CD4-positive, alpha-beta T cell treated with Interleukin-15 for 4 hours (primary cell): Measurements from ENCODE around the gene ENG.
A peak's percentile ranks its signal among the peaks of the same experiment; 100 is the strongest.
"Not testable (repeated sequence)": the region's sequence is repeated elsewhere in the genome, so short reads cannot be mapped to it uniquely, and the experiment has no call there.

Source experiments
- DNase-seq: peaks from one replicate; pipeline ENCODE4 v3.0.0-alpha.2; 2020; ENCODE audit warnings: low spot score

The ENG gene

DNA sequence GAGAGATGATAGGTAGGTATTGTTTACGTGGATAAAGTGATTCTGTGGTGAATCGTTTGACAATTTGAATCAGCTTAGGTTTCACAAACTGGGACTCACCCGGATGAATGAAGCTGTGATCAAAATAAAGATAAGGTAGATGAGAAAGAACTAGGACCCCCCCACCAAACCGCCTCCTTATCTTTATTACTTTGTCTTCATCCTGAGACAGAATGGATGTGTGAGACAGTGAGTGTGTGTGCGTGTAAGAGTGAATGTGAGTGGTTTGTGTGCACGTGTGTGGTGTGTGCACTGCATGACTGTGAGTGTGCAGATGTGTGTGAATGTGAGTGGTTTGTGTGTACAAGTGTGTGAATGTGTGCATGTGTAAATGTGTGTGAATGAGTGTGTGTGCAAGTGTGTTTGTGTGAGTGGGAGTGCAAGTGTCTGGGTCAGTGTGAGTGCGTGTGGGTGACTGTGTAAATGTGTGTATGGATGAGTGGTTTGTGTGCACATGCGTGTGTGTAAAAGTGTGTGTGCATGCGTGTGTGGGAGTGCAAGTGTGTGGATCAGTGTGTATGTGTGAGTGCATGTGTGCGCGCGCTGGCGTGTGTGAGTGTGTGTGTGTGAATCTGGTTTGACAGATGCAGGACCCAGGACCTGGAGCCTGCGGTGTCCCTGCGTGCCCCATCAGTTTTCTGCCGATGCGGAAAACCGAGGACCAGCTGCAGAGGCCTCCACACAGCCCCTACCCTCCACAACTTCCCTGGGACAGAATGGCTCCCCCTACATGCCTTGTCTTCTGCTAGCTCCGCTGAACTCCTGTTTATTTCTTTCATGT lies 11.4 kb upstream of the ENG start:
- DNase-seq, result peak; percentile 14

DNA sequence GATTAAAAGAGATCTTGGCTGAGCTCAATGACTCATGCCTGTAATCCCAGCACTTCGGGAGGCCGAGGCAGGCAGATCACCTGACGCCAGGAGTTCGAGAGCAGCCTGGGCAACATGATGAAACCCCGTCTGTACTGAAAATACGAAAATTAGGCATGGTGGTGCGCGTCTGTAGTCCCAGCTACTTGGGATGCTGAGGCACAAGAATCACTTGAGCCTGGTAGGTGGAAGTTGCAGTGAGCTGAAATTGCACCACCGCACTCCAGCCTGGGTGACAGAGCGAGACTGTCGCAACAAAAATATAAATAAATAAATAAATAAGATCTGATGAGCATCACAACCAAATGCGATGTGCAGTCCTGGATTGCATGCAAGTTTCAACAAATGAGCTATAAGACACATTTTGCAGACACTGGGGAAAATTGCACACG lies 8.7 kb upstream of the ENG start:
- no peak for DNase-seq

DNA sequence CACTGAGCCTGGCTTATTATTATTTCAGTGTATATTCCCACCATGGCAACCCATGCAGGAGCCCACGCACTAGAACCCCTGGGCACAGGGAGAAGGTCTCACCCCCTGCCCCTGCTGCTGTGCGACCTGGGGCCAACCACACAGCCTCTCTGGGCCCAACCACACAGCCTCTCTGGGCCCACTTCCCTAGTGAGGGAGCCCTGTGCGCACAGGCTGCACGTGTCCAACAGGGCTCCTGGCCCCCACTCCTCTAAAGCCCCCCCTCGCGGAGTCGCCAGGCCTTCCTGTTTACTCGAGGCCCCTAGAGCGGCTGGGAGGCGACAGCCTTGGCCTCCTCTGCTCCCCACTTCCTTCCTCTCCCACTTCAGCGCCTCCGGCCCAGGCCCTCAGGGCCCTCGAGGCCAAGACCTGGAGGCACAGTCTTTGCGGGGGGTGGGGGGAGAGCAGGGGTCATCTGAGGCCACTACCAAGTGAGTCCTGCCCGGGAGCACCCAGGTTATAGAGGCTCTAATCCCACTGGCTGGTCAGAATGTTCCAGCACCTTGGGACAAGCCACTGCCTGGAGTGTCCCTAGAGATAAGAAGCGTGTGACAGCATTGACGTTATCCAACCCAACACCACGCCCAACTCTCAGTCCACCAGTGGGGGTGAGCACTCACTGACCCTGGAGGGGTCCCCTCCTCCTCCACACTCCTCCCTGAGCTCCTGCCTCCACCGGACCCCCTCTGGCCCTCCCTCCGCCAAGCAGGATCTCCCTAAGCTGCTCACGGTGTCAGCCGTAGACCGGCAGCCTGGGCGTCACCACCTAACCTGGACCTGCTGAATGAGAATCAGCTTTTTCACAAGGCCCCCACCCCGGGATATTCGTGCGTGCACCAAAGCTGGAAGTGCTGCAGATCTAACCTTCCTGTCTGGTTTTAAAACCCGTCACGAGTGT lies 7.9 kb upstream of the ENG start:
- DNase-seq, result peak; percentile 40

DNA sequence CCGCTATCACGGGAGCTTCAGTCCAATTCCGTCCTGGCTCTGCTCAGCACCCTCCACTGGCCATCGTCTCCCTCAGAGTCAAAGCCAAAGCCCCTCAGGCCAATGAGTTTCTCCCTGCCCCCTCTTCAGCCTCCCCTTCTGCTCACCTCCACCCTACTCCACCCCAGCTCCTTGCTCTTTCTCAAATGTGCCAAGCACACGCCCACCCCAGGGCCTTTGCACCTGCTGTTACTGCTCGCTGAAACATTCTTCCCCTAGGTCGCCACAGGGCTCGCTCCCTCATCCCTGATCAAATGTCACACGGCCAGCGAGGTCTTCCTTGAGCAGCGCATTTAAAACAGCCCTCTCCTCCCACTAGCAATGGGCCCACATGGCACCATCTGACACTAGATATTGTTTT lies 6.3 kb upstream of the ENG start:
- DNase-seq, result no peak

DNA sequence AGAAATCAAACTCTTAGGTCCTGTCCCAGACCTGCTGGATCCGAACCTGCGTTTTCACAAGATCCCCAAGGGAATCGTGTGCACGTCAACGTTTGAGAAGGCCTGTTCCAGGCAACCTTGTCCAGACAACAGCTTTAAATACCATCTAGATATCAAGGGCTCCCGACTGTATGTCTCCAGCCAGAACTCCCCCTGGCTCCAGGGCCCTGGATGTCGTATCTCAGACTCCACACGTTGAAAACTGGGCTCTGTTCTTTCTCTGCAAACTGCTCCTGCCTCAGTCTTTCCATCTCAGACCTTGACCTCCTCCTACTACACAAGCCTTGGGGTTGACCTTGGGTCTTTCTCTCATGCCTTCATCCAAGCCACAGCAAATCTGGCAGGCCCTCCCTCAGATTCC lies 5.8 kb upstream of the ENG start:
- no peak for DNase-seq

DNA sequence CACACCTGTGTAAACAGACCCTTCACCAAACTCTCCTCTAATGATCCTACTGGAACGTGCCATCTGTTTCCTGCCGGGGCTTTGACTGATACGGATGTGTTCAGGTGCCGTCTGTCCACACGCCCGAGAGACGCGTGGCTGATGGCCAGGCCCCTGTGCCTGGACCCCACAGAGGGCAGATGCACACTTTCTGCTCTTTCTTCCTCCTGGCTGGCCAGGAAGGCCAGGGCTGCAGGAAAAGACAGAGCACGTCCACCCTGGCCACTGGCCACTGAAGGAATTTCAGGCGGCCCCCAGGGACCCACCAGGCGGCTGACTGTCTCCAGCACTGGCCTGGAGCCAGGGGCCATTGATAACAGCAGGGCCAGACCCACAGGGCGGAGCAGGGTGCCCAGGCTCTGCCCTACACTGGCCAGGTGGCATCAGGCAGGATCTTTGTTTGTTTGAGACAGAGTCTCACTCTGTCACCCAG lies 3.6 kb upstream of the ENG start:
- no peak for DNase-seq

DNA sequence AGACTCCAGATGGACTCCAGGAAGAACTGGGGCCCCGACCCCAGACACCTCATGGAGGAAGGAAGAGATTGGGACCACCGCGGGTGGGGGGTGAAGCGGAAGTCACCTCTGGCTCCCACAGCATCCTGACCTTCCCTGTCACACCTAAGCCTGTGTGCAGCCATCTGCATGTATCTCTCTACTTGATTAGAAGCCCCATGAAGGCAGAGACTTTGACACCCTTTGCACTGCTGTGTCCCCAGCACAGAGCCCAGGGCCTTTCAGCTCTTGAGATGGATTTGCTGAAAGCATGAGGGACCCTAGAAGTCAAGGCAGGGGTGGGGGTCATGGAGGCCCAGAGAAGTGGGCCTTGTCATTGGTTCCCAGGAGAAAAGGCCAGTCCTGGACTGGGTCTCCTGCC lies 2.8 kb upstream of the ENG start:
- DNase-seq, result no peak

DNA sequence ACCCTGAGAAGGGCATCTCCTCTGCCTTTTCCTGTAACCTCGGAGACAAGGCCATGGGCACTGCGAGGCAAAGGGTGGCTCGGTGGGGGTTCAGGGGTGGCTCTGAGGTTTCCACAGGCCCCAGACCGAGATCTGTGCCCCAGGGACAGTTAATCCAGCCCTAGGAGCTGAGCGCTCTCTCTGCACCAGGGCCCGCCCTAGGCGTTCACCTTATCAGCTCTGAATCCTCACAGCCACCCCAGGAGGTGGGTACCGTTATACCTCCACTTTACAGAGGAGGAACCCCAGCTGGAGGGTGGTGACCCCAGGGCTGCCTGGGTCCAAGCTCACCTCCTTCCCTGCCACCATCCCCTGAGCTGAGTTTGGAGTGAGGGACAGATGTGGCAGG lies 2.3 kb upstream of the ENG start:
- no peak for DNase-seq

DNA sequence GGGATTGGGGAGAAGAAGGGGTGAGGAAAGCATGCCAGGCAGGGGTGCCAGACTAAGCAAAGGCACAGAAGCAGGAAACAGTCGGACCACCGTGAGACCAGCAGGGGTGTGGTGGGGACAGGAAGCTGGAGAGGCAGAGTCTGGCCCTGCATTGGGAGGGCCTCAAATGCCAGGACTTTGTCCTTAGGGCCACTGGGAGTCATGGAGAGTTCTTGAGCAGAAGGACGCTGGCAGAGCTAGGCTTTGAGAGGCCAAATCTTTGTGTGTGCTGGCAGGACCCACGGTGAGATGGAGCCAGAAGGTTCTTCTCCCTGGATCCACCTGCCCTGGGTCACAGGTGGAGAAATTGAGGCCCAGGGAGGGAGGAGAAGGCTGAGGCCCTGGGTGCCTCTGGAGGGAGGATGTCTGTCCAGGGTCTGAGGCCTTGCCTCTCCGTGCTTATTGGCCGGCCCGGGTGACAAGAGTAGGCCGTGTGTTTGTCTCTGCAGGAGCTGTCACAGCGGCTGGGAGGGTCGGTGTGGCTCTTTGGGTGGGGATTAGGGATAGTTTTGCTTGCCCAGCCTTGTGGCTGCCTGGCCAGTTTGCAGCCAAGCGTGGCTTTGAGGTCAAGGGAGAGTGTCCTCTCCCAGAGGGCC lies 1.8 kb upstream of the ENG start:
- DNase-seq, result no peak

DNA sequence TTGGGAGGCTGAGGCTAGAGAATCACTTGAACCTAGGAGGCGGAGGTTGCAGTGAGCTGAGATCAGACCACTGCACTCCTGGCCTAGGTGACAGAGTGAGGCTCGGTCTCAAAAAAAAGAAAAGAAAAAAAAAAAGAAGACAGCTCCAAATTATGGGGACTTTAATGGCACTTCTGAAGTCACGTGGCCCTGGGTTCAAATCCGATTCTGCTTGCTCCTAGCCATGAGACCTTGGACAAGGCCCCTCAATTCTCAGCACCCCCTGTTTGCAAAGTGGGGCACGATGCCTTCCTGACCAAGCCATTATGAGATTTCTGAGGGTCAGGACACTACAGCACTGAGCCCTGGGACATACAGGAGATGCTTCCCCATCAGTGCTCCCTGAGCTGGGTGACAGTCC lies 1.1 kb upstream of the ENG start:
- no peak for DNase-seq

DNA sequence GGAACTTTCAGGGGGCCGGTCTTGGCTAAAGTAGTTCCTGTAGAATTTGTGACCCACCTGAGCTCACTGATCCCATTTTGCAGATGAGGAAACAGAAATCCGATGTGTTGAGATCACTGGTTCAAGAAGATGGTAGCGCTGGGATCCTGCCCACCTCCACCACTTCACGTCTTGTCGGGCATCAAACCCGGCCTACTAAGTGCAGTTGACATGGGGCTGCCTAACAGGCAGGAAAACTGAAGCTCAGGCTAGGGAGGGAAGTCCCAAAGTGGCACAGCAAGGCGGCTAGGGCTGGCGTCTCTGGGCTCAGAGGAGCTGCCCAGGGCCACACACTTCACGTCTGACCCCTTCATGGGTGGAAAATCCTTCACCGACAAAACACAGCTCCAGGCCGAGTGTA lies 502 bp upstream of the ENG start:
- no peak for DNase-seq

DNA sequence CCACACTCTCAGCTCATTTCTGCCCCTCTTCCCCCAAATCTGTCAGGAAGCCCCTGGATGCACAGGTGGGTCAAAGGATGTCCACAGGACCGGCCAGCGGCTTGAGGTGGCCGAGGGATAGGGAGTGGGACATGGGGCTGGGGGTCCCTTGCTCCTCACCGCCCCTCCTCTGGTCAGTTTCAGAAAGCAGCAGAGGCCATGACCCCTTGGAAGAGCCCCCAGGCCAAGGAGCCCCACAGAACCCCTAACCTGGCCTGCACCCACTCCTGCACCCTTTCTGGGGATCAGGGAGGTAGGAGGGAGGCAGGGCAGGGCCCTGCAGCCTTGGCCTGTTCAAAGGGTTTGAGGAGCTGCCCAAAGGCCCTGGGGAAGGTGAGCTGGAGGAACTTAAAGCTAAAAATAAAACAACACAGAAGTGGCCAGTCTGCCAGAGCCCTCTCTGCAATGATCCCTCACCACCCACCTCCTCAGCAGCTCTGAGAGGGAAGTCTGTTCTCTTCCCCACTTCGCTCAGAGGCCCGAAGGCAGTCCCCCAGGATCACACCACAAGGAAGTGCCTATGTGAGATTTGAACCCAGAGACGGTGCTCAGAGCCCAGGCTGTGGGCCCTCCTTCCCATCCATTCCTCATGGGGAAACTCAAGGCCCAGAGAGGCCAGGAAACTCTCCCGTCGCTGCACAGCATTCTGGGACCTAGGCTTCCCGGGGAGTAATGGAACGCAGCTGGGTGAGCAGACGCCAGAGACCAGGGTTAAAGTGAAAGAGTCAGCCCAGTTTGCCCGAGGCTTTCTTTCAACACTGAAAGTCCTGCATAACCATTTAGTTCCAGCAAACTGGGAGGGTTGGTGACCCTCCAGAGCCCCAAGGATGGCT lies 910 bp downstream of the ENG start:
- DNase-seq, result no peak

DNA sequence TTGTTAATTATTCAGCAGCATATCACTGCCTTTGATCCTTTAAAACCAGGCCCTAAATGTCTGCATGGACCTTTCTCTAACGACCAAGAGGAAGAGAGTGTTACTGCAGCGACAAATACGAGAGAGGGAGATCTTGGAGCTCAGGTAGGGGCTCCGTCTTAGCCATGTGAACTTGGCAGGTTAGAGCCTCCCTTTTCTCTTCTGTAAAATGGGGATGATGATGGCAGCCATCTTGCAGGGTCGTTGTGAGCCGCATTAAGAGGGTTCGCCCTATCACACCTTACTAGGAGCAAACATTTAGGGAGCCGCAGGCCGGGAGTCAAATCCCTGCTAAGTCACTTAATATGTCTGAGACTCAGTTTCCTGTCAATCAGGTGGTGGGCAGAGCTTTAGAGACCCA lies 1.6 kb downstream of the ENG start:
- DNase-seq, result no peak

DNA sequence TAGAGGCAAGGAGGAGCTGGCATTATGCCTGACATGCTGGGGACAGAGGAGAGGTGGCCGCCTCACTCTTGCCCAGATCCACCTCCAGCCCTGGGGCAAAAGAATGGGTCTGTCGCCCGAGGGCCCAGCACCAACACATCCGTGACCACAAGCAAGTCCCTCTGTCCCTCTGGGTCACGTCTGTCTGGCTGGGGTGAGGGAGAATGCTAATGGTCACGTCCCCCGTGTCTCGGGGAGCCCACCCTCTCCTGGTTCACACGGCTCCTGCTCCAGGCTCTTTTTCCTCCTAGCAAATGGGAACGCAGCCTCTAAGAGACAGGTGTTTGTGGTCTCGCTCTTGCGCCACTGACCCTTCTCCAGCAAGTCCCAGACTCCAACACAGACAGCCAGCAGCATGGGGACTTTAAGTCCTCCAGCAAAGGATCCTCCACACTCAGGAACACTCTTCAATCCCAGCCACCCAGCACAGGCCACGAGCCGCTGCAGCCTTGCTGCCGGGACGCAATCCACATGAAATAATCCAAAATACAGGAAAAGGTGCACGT lies 4.1 kb downstream of the ENG start:
- DNase-seq, result no peak

DNA sequence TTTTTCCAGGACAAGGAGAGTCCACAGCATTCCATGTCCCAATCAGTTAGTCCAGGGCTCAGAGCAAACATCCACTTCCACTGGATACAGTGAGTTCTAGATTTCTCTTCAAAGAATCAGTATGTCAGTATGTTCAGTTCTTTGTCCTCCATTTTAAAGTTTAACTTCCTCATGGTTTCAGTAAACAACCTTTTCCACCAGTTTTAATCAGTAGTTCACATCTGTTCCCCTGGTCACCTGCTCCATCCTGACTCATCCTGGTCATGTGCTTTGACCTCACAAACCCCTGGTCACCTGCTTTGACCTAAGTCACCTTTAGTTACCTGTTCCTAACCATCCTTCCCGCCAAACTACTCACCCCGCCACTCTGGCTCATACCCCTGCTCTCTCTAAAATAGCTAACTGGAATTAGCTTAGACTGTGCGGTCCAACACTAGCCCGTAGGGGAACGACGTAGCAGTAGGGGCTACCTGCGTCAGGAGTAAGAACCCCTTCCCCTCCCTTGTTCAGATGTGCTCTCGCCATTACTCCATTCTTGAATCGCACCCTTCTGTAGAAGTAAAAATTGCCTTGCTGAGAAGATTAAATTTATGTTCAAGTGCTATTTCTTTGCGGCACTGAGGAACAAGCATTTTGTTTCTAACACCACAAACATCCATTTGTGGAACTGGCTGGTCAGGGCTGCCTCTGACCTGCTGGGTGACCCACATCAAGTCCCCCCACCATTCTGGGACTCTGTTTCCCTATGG lies 5.5 kb downstream of the ENG start:
- DNase-seq, result no peak

DNA sequence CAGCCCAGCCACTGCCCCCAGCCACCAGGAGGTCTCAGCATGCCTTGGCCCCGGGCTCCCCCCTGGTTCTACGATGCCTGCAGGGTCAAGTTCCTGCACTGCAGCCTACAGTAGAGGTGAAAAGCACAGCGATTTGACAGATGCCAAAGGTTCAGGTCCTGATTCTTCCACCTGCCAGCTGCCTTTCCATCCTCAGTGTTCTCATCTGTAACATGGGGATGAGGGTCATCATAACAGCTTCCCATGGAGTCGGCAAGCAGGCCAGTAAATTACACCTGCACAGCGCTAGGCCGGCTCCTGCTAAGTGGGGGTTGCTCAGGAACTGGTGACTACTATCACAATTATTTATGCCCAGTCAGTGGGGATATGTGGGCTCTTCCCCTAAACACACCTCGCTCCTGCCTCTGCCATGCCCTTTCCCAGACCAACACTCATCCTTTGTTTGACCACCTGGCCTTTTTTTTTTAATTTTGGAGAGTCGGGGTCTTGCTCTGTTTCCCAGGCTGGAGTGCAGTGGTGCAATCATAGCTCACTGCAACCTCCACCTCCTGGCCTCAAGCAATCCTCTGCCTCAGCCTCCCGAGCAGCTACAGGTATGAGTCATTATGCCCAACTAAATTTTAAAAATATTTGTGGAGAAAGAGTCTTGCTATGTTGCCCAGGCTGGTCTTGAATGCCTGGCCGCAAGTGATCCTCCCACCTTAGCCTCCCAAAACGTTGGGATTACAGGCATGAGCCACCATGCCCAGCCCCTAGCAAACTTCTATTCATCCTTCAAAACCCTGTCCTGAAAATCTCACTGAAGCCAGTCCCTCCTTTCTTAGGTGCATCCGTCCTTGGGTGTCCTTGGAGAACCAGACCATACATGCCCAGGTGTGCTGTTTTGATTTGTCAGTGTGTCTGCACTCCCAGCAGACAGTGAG lies 6.4 kb downstream of the ENG start:
- DNase-seq, result no peak

DNA sequence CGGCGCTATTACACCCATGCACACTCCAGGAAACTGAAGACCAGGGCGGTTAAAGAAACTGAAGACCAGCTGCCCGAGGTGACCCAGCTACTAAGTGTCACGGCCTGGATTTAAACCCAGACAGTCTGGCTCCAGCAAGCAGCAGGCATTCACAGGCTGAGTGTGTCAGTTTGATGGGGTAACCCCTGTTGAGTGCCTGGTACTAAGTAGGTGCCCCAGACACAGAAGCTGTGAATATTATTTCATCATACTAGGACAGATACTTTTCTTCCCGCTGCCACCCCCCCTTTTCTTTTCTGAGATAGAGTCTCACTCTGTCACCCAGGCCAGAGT lies 7.3 kb downstream of the ENG start:
- DNase-seq, result no peak

DNA sequence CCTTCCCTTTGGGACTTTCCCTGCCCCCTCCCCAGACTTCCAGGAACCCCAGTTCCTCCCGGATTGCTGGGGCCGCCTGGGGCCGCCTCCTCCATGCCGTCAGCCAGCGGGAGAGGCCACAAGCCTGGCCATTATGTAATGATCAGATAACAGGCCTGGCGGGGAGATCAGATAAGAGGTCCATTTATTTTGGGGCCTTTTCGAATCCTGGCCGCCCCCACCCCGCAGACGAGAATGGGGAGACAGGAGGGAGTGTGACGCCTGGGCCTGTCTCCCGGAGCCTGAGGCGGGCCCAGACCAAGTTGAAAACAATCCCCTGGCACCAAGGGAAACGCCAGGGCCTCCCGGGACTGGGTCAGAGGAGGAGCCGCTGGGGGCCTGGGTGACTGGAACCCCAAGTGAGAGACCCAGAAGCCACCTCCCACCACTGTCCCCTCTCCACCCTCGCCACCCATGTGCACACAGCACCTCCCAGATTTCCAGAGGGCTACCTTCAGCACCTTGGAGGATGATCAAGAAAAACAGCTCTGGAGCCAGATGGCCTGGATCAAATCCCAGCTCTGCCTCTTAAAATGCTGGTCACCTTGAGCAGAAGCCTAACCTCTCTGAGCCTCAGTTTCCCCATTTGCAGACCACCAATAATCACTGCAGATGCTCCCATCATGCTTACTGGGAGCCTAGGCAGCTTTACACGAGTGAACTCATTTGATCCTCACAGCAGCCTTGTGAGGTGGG lies 7.8 kb downstream of the ENG start:
- DNase-seq, result no peak

DNA sequence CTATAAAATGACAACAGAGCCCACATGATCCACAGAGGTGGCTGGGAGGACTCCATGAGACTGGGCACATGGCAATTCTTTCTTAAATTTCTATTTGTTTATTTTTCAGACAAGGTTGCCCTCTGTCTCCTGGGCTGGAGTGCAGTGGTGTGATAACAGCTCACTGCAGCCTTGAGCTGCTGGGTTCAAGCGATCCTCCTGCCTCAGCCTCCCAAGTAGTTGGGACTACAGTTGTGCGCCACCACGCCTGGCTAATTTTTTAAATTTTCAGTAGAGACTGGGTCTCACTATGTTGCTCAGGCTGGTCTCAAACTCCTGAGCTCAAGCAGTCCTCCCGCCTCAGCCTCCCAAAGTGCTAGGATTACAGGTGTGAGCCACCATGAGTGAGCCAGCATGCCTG lies 8.8 kb downstream of the ENG start:
- not testable (repeated sequence) for DNase-seq
